DOHH2 (cell line): ENCODE results near the gene DEFB118.

Source experiments
- H3F3A ChIP-seq: fragments of 200-600 bp; sonication (generic), shearing (Covaris generic); 2 replicates; pipeline ENCODE4 v1.6.0; 2016; ENCODE audit warnings: antibody characterized with exemption, mild to moderate bottlenecking; ENCODE audit not compliant: control insufficient read depth, insufficient read depth
- H3K27ac ChIP-seq: fragments of 200-600 bp; sonication (generic); 2 replicates; pipeline ENCODE4 v1.5.1; 2014; ENCODE audit warnings: low read depth, mild to moderate bottlenecking, low read length, moderate library complexity
- H3K27me3 ChIP-seq: fragments of 200-600 bp; sonication (generic); 2 replicates; pipeline ENCODE4 v1.6.1; 2014; ENCODE audit warnings: mild to moderate bottlenecking, low read length, mixed read lengths; ENCODE audit not compliant: control insufficient read depth
- H3K36me3 ChIP-seq: fragments of 200-600 bp; sonication (generic); 2 replicates; pipeline ENCODE4 v1.6.1; 2014; ENCODE audit warnings: mild to moderate bottlenecking, low read length, moderate library complexity, mixed read lengths; ENCODE audit not compliant: control insufficient read depth
- H3K4me1 ChIP-seq: fragments of 200-600 bp; sonication (generic); 2 replicates; pipeline ENCODE4 v1.6.1; 2014; ENCODE audit warnings: mild to moderate bottlenecking, low read length, mixed read lengths; ENCODE audit not compliant: control insufficient read depth
- H3K4me2 ChIP-seq: fragments of 200-600 bp; sonication (generic); 2 replicates; pipeline ENCODE4 v1.6.0; 2014; ENCODE audit warnings: mild to moderate bottlenecking, low read length, moderate library complexity
- H3K4me3 ChIP-seq: fragments of 200-600 bp; sonication (generic); 2 replicates; pipeline ENCODE4 v1.5.1; 2014; ENCODE audit warnings: mild to moderate bottlenecking, low read length, mixed read lengths
- H3K79me2 ChIP-seq: fragments of 200-600 bp; sonication (generic); 2 replicates; pipeline ENCODE4 v1.6.1; 2014; ENCODE audit warnings: mild to moderate bottlenecking, low read length, mixed read lengths; ENCODE audit not compliant: control insufficient read depth
- H3K9me2 ChIP-seq: fragments of 200-600 bp; sonication (generic); replicated peaks from 2 replicates; pipeline ENCODE4 v1.6.1; 2014; ENCODE audit warnings: mild to moderate bottlenecking, low read length, mixed read lengths; ENCODE audit not compliant: control insufficient read depth
- H3K9me3 ChIP-seq: fragments of 200-600 bp; sonication (generic); 2 replicates; pipeline ENCODE4 v1.6.1; 2014; ENCODE audit warnings: antibody characterized with exemption, low read length, mixed read lengths; ENCODE audit not compliant: control insufficient read depth, insufficient read depth
- H4K20me1 ChIP-seq: fragments of 200-600 bp; sonication (generic); 2 replicates; pipeline ENCODE4 v1.6.0; 2014; ENCODE audit warnings: low read depth, mild to moderate bottlenecking, antibody characterized with exemption, low read length, moderate library complexity; ENCODE audit not compliant: control insufficient read depth, insufficient read depth
- CTCF ChIP-seq: fragments of 200-600 bp; sonication (generic); IDR thresholded peaks from one replicate; pipeline ENCODE4 v1.5.1; 2014; ENCODE audit warnings: antibody characterized with exemption, mild to moderate bottlenecking, low read depth, low read length; ENCODE audit not compliant: poor library complexity, severe bottlenecking
- EZH2phosphoT487 ChIP-seq: fragments of 200-600 bp; sonication (generic); IDR thresholded peaks from 2 replicates; pipeline ENCODE4 v1.6.1; 2017; ENCODE audit warnings: borderline replicate concordance, mild to moderate bottlenecking, antibody characterized with exemption, low read length, moderate library complexity, mixed read lengths

The DEFB118 gene

GRCh38 chr20:31403886-31404285 is 35.5 kb downstream of the DEFB118 start:
- no peak overlapping the region for H3K27ac ChIP-seq
- no peaks in the 10 kb centered on the region for H3K36me3 ChIP-seq
- no peak overlapping the region for H3K4me3 ChIP-seq
- no peak overlapping the region for H3K4me2 ChIP-seq
- H3K79me2 ChIP-seq: no peaks in the 10 kb centered on the region
- TF ChIP-seq EZH2phosphoT487 (no peak), CTCF (no peak)
- H3F3A ChIP-seq: no peaks in the 10 kb centered on the region
- no peaks in the 10 kb centered on the region for H4K20me1 ChIP-seq
- no peaks in the 10 kb centered on the region for H3K4me1 ChIP-seq
- no peaks in the 10 kb centered on the region for H3K9me2 ChIP-seq
- H3K9me3 ChIP-seq: no peaks in the 10 kb centered on the region
- H3K27me3 ChIP-seq: no peaks in the 10 kb centered on the region

GRCh38 chr20:31406115-31406514 is 37.7 kb downstream of the DEFB118 start, which contains the start of gene DEFB121:
Gene DEFB121 (minus strand): TSS chr20:31406215. CDS start chr20:31406152, 63 bp downstream.
- no peaks in the 10 kb centered on the region for H3K9me3 ChIP-seq

GRCh38 chr20:31410011-31410410 is 41.6 kb downstream of the DEFB118 start:
- Histone ChIP-seq H3K36me3 (no peaks in the 10 kb centered on the region), H3K9me2 (no peaks in the 10 kb centered on the region), H3K27me3 (0 out of 2 replicates have a peak, but pooled peaks cover 2% of the 10 kb centered on the region), H3K79me2 (no peaks in the 10 kb centered on the region), H4K20me1 (no peaks in the 10 kb centered on the region), H3K4me1 (no peaks in the 10 kb centered on the region), H3K27ac (no peak overlapping the region), H3F3A (no peaks in the 10 kb centered on the region), H3K4me2 (no peak overlapping the region), H3K4me3 (no peak overlapping the region), H3K9me3 (no peaks in the 10 kb centered on the region)
- TF ChIP-seq EZH2phosphoT487 (no peak), CTCF (no peak)

More at GRCh38 chr20:31406115-31406514, 37.7 kb downstream of the DEFB118 start, which contains the start of gene DEFB121:
- Histone ChIP-seq H3K4me1 (no peaks in the 10 kb centered on the region), H3K27me3 (no peaks in the 10 kb centered on the region), H3K36me3 (no peaks in the 10 kb centered on the region), H3F3A (no peaks in the 10 kb centered on the region), H3K4me2 (no peak within 1 kb of the TSS), H4K20me1 (no peaks in the 10 kb centered on the region), H3K9me2 (no peaks in the 10 kb centered on the region), H3K4me3 (no peak within 1 kb of the TSS), H3K79me2 (no peaks in the 10 kb centered on the region), H3K27ac (no peak within 1 kb of the TSS)
- TF ChIP-seq CTCF (no peak), EZH2phosphoT487 (no peak)
